Measurements from ENCODE around the gene DACT3. TPM values are rescaled to one million over a fixed set of nuclear protein-coding genes. Genes with fewer than 3 reads are reported as not detected.

DACT3 gene
- total RNA-seq, 1 experiment from 2014 or later, result 1.9 TPM

DNA sequence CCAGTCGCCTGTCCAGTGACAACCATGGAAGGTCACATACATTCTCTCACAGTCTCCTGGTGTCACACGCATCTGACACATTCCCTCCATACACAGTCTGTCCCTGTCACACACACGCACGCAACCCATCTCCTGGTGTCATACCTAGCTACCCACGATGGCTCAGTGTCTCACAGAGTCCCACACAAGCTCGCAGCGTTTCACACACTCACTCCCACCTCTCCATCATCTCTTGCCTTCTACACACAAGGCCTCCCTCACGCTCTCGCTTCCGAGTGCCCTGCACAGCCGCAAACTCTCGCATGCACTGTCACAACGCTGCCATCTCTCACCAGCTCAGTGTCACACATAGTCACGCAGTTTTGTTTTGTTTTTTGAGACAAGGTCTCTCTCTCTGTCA, 23.8 kb downstream of the DACT3 start:
- BruUV-seq (replicated peaks), result no TSS peak
- peaks cover 16% of the 10 kb centered on the region; the same call in 1 of the 2 replicates for H3K4me1 ChIP-seq (ENCODE audit: insufficient read depth, low read length)
- no peak overlapping the region for H3K27ac ChIP-seq (ENCODE audit: low read length)
- H3K9me3 ChIP-seq (ENCODE audit: low read length), result no peaks in the 10 kb centered on the region
- no peak overlapping the region for H3K9ac ChIP-seq (ENCODE audit: low read length)
- H3K4me2 ChIP-seq (ENCODE audit: low read length), result no peak overlapping the region
- TF ChIP-seq EZH2phosphoT487 (IDR thresholded peaks at IDR 0.05; ENCODE audit: borderline replicate concordance, low read length) (no peak), EZH2 (IDR thresholded peaks at IDR 0.05; ENCODE audit: low read length, unreplicated experiment) (no peak)
- TF ChIP-seq, protein P1, sequence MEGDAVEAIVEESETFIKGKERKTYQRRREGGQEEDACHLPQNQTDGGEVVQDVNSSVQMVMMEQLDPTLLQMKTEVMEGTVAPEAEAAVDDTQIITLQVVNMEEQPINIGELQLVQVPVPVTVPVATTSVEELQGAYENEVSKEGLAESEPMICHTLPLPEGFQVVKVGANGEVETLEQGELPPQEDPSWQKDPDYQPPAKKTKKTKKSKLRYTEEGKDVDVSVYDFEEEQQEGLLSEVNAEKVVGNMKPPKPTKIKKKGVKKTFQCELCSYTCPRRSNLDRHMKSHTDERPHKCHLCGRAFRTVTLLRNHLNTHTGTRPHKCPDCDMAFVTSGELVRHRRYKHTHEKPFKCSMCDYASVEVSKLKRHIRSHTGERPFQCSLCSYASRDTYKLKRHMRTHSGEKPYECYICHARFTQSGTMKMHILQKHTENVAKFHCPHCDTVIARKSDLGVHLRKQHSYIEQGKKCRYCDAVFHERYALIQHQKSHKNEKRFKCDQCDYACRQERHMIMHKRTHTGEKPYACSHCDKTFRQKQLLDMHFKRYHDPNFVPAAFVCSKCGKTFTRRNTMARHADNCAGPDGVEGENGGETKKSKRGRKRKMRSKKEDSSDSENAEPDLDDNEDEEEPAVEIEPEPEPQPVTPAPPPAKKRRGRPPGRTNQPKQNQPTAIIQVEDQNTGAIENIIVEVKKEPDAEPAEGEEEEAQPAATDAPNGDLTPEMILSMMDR (conservative IDR thresholded peaks at IDR 0.05; ENCODE audit: low read depth, low read length), result no peak
- no peaks in the 10 kb centered on the region for H3K79me2 ChIP-seq (ENCODE audit: low read length)
- ATAC-seq, result no peak
- no peaks in the 10 kb centered on the region for H3K27me3 ChIP-seq (ENCODE audit: low read length)
- H3K9me2 ChIP-seq (replicated peaks; ENCODE audit: low read length), result no peaks in the 10 kb centered on the region
- no peaks in the 10 kb centered on the region for H3K36me3 ChIP-seq (ENCODE audit: low read depth, low read length)
- no peaks in the 10 kb centered on the region for H4K20me1 ChIP-seq (ENCODE audit: low read length)
- CTCF ChIA-PET, result interaction anchor here (0.7 kb wide), 1 partner anchor 37 kb away, joined by 14 read pairs; no protein-coding TSS in a partner anchor
- intact Hi-C loops (cut with micrococcal nuclease), result no loop called here
- H3K4me3 ChIP-seq (ENCODE audit: low read length), result no peak overlapping the region
- POLR2A ChIA-PET (ENCODE audit: unreplicated experiment), result no interaction called here
- H3F3A ChIP-seq (ENCODE audit: low read length, unreplicated experiment), result no peaks in the 10 kb centered on the region
- no peak for DNase-seq
- H2AFZ ChIP-seq (ENCODE audit: low read length), result no peak overlapping the region

GRCh38 chr19:46635920-46636761, 24.8 kb downstream of the DACT3 start, which contains the start of gene GNG8:
TSS of gene GNG8 (minus strand) at chr19:46636202. CDS start at chr19:46634682, 1,520 bp downstream.
- TF ChIP-seq, protein P1 (conservative IDR thresholded peaks at IDR 0.05; ENCODE audit: low read depth, low read length), result no peak
- no peak for TF ChIP-seq EZH2 (IDR thresholded peaks at IDR 0.05; ENCODE audit: low read length, unreplicated experiment)
- TF ChIP-seq EZH2phosphoT487 (IDR thresholded peaks at IDR 0.05; ENCODE audit: borderline replicate concordance, low read length), result no peak
- no peak within 1 kb of the TSS for H3K9ac ChIP-seq (ENCODE audit: low read length)
- intact Hi-C loops (cut with micrococcal nuclease), result no loop called here
- H3F3A ChIP-seq (ENCODE audit: low read length, unreplicated experiment), result no peaks in the 10 kb centered on the region
- no peaks in the 10 kb centered on the region for H3K9me3 ChIP-seq (ENCODE audit: low read length)
- no TSS peak for BruUV-seq (replicated peaks)
- CTCF ChIA-PET, result interaction anchor here (0.7 kb wide), 2 partner anchors 36 to 92 kb away, joined by 7 to 14 read pairs; no protein-coding TSS in a partner anchor
- H3K79me2 ChIP-seq (ENCODE audit: low read length), result no peaks in the 10 kb centered on the region
- no peak within 1 kb of the TSS for H3K4me2 ChIP-seq (ENCODE audit: low read length)
- H3K27ac ChIP-seq (ENCODE audit: low read length), result no peak within 1 kb of the TSS
- H3K4me3 ChIP-seq (ENCODE audit: low read length), result no peak within 1 kb of the TSS
- DNase-seq (no peak), ATAC-seq (no peak)
- POLR2A ChIA-PET (ENCODE audit: unreplicated experiment), result no interaction called here
- no peak within 1 kb of the TSS for H2AFZ ChIP-seq (ENCODE audit: low read length)
- H3K4me1 ChIP-seq (ENCODE audit: insufficient read depth, low read length), result peaks cover 16% of the 10 kb centered on the region; the same call in 1 of the 2 replicates
- no peaks in the 10 kb centered on the region for H3K27me3 ChIP-seq (ENCODE audit: low read length)
- no peaks in the 10 kb centered on the region for H4K20me1 ChIP-seq (ENCODE audit: low read length)
- H3K36me3 ChIP-seq (ENCODE audit: low read depth, low read length), result no peaks in the 10 kb centered on the region
- no peaks in the 10 kb centered on the region for H3K9me2 ChIP-seq (replicated peaks; ENCODE audit: low read length)
